RKO (cell line): ENCODE measurements around the gene TSR3.
A peak's percentile ranks its signal among the peaks of the same experiment; 100 is the strongest.

Source experiments
- DNase-seq: peaks from one replicate; pipeline ENCODE4 v3.0.0-alpha.2; 2016; ENCODE audit warnings: low spot score

TSR3 gene

GRCh38 chr16:1351582-1352362 is at the start of gene TSR3, which contains the start of gene GNPTG:
TSS of gene TSR3 (minus strand) at chr16:1351878. CDS start at chr16:1351804, 74 bp downstream.
TSS of gene GNPTG (plus strand) at chr16:1351931. CDS start at chr16:1351966, 35 bp downstream.
- DNase-seq = peak; percentile 87

GRCh38 chr16:1401061-1401757 is 49.5 kb upstream of the TSR3 start:
- DNase-seq = no peak

- DNase-seq = no peak
These were observed 47.3 kb upstream of the TSR3 start for GRCh38 chr16:1398826-1399581.

GRCh38 chr16:1398351-1398750 is 46.7 kb upstream of the TSR3 start:
- DNase-seq = no peak

GRCh38 chr16:1397779-1398178 is 46.1 kb upstream of the TSR3 start:
- no peak for DNase-seq

DNA sequence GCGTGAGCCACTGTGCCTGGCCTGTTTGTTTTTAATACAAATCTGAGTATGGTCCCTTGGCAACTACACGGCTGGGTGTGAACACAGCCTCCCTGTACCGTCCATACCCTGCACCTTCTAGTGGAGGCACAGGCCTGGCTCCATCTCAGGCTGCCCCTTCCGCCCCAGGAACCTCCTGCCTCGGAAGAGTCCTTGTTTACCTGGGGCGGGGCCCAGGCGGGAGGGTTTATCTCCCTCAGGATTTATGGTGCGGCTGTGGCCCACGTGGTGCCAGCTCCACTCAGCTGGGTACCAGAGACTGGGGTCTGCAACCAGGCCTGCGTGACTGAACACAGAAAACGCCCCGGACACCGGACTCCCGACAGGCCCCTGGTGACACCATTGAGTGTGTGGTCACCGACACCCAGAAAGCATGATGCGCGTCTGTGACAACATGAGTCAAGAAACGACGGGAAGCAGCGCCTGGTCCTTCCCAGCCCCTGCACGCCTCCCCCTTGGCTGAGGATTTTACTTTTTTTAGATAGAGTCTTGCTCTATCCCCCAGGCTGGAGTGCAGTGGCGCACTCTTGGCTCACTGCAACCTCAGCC is 43.9 kb upstream of the TSR3 start:
- DNase-seq = no peak

GRCh38 chr16:1394367-1394951 is 42.8 kb upstream of the TSR3 start:
- no peak for DNase-seq

DNA sequence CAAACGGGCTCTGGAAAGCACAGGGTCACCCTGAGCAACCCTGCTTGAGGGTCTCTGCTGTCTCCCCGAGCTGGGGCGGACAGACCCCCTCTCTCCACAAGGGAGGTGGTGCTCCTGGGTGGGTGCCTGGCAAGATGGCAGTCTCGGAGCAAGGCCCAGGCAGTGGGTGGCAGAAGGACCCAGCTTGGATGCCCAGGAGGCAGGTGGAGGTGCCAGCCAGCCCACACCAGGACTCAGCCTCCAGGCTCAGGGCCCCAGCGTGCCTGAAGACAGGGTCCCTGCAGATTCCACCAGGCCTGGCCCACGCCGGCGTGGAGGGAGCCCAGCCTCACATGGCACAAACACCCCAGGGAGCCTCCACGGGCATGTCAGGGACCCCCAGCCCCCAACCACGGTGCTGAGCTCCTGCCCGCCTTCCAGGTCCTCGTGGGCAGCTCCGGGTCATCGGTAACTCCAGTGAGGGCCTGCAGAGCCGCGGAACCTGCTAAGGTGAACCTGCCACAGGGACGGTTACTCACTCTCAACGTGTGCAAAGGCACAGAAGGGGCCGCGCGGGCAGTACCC is 42.0 kb upstream of the TSR3 start:
- no peak for DNase-seq

- DNase-seq = no peak
These were observed 41.1 kb upstream of the TSR3 start for GRCh38 chr16:1392826-1393225.

GRCh38 chr16:1390239-1390779 is 38.6 kb upstream of the TSR3 start:
- no peak for DNase-seq

GRCh38 chr16:1389762-1390161 is 38.1 kb upstream of the TSR3 start:
- no peak for DNase-seq

DNA sequence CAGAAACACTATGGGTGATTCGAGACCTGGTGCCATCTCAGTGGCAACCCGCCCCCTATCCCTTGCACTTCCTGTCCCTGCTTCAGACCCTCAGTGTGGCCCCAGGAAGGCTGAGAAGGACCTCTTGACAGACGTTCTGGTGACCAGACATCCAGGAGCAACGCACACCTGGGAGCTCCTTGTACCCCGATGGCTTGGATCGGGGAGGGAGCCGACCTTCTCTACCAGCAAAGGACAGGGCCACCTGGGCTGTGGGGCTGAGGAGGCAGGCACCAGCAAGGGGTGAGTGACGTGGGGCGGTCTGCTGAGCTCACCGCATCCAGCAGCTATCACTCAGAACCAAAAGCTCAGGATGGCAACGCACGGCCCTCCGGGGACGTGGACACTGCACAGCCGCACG is 35.7 kb upstream of the TSR3 start:
- DNase-seq = no peak

DNA sequence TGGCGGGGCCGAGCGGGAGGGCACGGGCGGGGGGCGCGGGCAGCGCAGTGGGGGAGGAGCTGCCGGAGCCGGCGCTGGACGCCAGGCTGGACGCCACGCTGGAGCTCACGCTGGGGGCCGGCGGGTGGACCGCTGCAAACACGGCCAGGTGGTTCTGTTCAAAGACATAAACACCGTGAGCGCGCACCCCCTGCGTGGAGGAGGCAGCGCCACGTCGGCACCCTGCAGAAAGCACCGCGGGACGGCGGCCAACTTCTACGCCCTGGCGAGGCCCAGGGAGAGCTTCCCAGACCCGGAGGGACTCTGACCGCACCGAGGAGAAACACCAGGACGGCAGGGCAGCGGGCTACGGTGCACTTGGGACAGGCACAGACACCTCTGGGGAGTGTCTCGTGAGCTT is 33.6 kb upstream of the TSR3 start:
- no peak for DNase-seq

DNA sequence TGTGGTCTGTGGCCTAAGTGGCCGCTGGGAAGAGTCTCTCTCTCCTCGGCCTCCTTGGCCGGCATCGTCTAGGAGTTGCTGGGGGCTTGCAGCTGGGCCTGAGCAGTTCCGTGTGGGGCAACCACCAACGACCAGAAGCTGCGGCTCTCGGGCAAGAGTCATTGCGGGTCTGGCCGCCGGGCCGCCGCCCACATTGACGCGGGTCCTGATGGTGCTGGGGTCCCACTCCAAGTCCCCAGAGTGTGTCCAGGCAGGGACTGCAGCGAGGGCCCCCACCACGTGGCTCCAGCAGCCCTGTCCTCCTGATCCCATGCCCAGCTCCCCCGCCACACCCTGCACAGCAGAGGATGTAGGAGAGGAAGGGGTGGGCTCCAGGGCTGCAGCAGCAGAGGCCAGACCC is 31.9 kb upstream of the TSR3 start:
- DNase-seq = no peak

GRCh38 chr16:1381612-1382406 is 30.1 kb upstream of the TSR3 start:
- no peak for DNase-seq

DNA sequence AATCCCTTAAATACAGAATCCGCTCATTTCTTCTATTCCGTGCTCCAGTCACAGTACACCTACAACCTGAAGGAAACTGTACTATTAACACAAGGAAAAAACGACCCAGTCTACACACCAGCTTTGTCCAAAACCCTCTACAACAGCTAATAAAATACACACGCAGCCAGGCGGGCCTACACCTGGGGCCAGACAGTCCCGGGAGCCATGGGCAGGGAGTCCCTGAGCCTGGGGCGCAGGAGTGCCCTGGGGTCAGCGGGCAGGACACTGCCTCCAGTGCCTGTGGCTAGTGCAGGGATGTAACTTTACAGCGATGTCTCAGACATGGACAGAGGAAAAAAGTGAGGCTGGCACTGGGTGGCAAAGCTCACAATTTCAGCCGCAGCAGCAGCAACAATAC is 28.5 kb upstream of the TSR3 start:
- DNase-seq = no peak

GRCh38 chr16:1379304-1380076 is 27.8 kb upstream of the TSR3 start:
- peak; percentile 65 for DNase-seq

- DNase-seq = peak; percentile 79
These were observed 27.2 kb upstream of the TSR3 start for GRCh38 chr16:1378804-1379303.

- DNase-seq = no peak
These were observed 26.6 kb upstream of the TSR3 start for GRCh38 chr16:1378087-1378803.
